HCT116 (cell line): ENCODE results near the gene LSM7. TPM values are rescaled to one million over a fixed set of nuclear protein-coding genes. Genes with fewer than 3 reads are reported as not detected.

Experiments
- ATAC-seq: fragments of 200-7000 bp; cut with Tn5 transposase; 2 replicates; pipeline ENCODE4 v1.9.1; 2020; ENCODE audit warnings: mild to moderate bottlenecking, moderate library complexity
- BruUV-seq: library from RNA; stranded (reverse); fragments of 400-500 nt; replicated peaks from 2 replicates; lab custom pipeline; 2021; lab: Mats Ljungman, UMichigan
- CTCF ChIA-PET: fragments of 300-600 bp; sonication (Branson Sonifier 250); formaldehyde crosslinking; loops from one replicate; lab custom pipeline; 2021; ENCODE audit warnings: antibody characterized with exemption; lab: Charles Lee
- POLR2A ChIA-PET: fragments of 300-600, 350-600 bp; sonication (Branson Sonifier 250); formaldehyde crosslinking; loops from one replicate; lab custom pipeline; 2021; ENCODE audit warnings: antibody characterized with exemption; lab: Charles Lee
- RAD21 ChIA-PET, 2 experiments: fragments of 300-600 bp; sonication (Branson Sonifier 250); formaldehyde crosslinking; loops; one replicate each; lab custom pipeline; 2023; ENCODE audit warnings: low total read pairs in 2 of 2; ENCODE audit not compliant: uncharacterized antibody in 2 of 2, unreplicated experiment in 2 of 2, low non-redundant PET in 1 of 2; lab: Charles Lee
- DNase-seq: peaks from one replicate; pipeline ENCODE4 v3.0.0-alpha.2; 2010; ENCODE audit warnings: low read depth, low spot score
- H2AFZ ChIP-seq: fragments of 200-600 bp; shearing (Covaris generic), sonication (generic); 2 replicates; pipeline ENCODE4 v1.6.1; 2017; ENCODE audit warnings: low read depth, mixed run types, mixed read lengths, antibody characterized with exemption, low read length; ENCODE audit not compliant: poor library complexity, severe bottlenecking
- H3K27ac ChIP-seq: 2 replicates; pipeline ENCODE4 v1.5.1; 2012; ENCODE audit warnings: low read depth, low read length
- H3K27me3 ChIP-seq: fragments of 200-600 bp; sonication (generic); 2 replicates; pipeline ENCODE4 v1.6.1; 2016; ENCODE audit warnings: mixed run types, low read length, mixed read lengths; ENCODE audit not compliant: insufficient read depth
- H3K36me3 ChIP-seq, 2 experiments: fragments of 200-500 bp in 1 of 2; fragments of 200-600 bp in 1 of 2; sonication (Bioruptor generic) in 1 of 2; sonication (generic) in 1 of 2; 2 replicates each; pipeline versions ENCODE4 v1.5.1 to v1.6.1; 2014 to 2016; ENCODE audit warnings: low read length in 2 of 2, inconsistent platforms in 1 of 2, mixed read lengths in 1 of 2, mixed run types in 1 of 2; ENCODE audit not compliant: insufficient read depth in 2 of 2, control insufficient read depth in 1 of 2
- H3K4me1 ChIP-seq, 2 experiments: fragments of 200-600 bp in 1 of 2; sonication (generic) in 1 of 2; 2 replicates each; pipeline versions ENCODE4 v1.5.1 to v1.6.1; 2012 to 2017; ENCODE audit warnings: low read length in 2 of 2, inconsistent platforms in 1 of 2, mild to moderate bottlenecking in 1 of 2, mixed read lengths in 1 of 2, mixed run types in 1 of 2, moderate library complexity in 1 of 2; ENCODE audit not compliant: insufficient read depth in 2 of 2, control insufficient read depth in 1 of 2
- H3K4me2 ChIP-seq: fragments of 200-600 bp; sonication (generic); 2 replicates; pipeline ENCODE4 v1.6.1; 2017; ENCODE audit warnings: mixed run types, low read length, mixed read lengths
- H3K4me3 ChIP-seq, 2 experiments: fragments of 200-600 bp in 1 of 2; sonication (generic) in 1 of 2; replicated peaks in 1 of 2; 2 replicates each; pipeline ENCODE4 v1.5.1; 2011 to 2016; ENCODE audit warnings: low read length in 2 of 2, control low read depth in 1 of 2, low read depth in 1 of 2, mild to moderate bottlenecking in 1 of 2, mixed read lengths in 1 of 2, mixed run types in 1 of 2
- H3K79me2 ChIP-seq: fragments of 200-600 bp; sonication (generic); 2 replicates; pipeline ENCODE4 v1.6.1; 2017; ENCODE audit warnings: mild to moderate bottlenecking, mixed run types, low read length, moderate library complexity, mixed read lengths; ENCODE audit not compliant: insufficient read depth
- H3K9ac ChIP-seq: fragments of 200-600 bp; sonication (generic); 2 replicates; pipeline ENCODE4 v1.6.1; 2016; ENCODE audit warnings: low read length, mixed read lengths
- H3K9me2 ChIP-seq: fragments of 200-600 bp; sonication (generic), shearing (Covaris generic); 2 replicates; pipeline ENCODE4 v1.6.1; 2017; ENCODE audit warnings: mixed run types, mild to moderate bottlenecking, moderate library complexity; ENCODE audit not compliant: insufficient read depth
- H3K9me3 ChIP-seq, 2 experiments: fragments of 200-500 bp in 1 of 2; fragments of 200-600 bp in 1 of 2; sonication (Bioruptor generic) in 1 of 2; sonication (generic) in 1 of 2; 2 replicates each; pipeline ENCODE4 v1.6.1; 2014 to 2017; ENCODE audit warnings: low read length in 2 of 2, mixed read lengths in 2 of 2, inconsistent platforms in 1 of 2, low read depth in 1 of 2, mild to moderate bottlenecking in 1 of 2, mixed run types in 1 of 2, moderate library complexity in 1 of 2; ENCODE audit not compliant: control insufficient read depth in 1 of 2, insufficient read depth in 1 of 2
- H4K20me1 ChIP-seq: fragments of 200-600 bp; sonication (generic), shearing (Covaris generic); 2 replicates; pipeline ENCODE4 v1.6.1; 2017; ENCODE audit warnings: mixed run types, mild to moderate bottlenecking, moderate library complexity; ENCODE audit not compliant: insufficient read depth
- CBX3 ChIP-seq: IDR thresholded peaks from 2 replicates; pipeline ENCODE4 v1.6.1; 2012; ENCODE audit warnings: low read depth
- ELF1 ChIP-seq: IDR thresholded peaks from 2 replicates; pipeline ENCODE4 v1.6.1; 2012; ENCODE audit warnings: low read depth, borderline replicate concordance
- EZH2phosphoT487 ChIP-seq: fragments of 200-600 bp; IDR thresholded peaks from 2 replicates; pipeline ENCODE4 v1.6.1; 2018; ENCODE audit warnings: antibody characterized with exemption, borderline replicate concordance
- JUND ChIP-seq: IDR thresholded peaks from 2 replicates; pipeline ENCODE4 v1.6.1; 2012
- POLR2A ChIP-seq: IDR thresholded peaks from 2 replicates; pipeline ENCODE4 v1.7.0; 2011; ENCODE audit warnings: borderline replicate concordance; ENCODE audit not compliant: insufficient read depth, insufficient read length; ENCODE audit errors: extremely low read depth
- SP1 ChIP-seq: IDR thresholded peaks from 2 replicates; pipeline ENCODE4 v1.6.1; 2012; ENCODE audit warnings: low read depth
- SRF ChIP-seq: IDR thresholded peaks from 2 replicates; pipeline ENCODE4 v1.6.1; 2012; ENCODE audit warnings: low read depth
- TCF7L2 ChIP-seq: IDR thresholded peaks from 2 replicates; pipeline ENCODE4 v1.7.0; 2011; ENCODE audit warnings: borderline replicate concordance, inconsistent platforms; ENCODE audit not compliant: insufficient read depth, insufficient read length; ENCODE audit errors: extremely low read depth
- intact Hi-C: fragments of 100-400 bp; cut with micrococcal nuclease; formaldehyde crosslinking; loops from 2 replicates; pipeline ENCODE4 v1.10.0; 2022
- total RNA-seq: library from RNA; stranded (reverse); gene quantifications from one replicate; pipeline ENCODE4 v1.2.1, GENCODE V29; 2021; ENCODE audit not compliant: unreplicated experiment
- TF ChIP-seq, protein P1 (sequence below): IDR thresholded peaks from 2 replicates; pipeline ENCODE4 v1.6.1; 2012
- TF ChIP-seq, protein P2 (sequence below): IDR thresholded peaks from 2 replicates; pipeline ENCODE4 v1.6.1; 2011; ENCODE audit warnings: mild to moderate bottlenecking, low read length, moderate library complexity; ENCODE audit not compliant: insufficient replicate concordance; ENCODE audit errors: extremely low read depth
- TF ChIP-seq, protein P3 (sequence below): IDR thresholded peaks from 2 replicates; pipeline ENCODE4 v1.6.1; 2012; ENCODE audit warnings: low read depth

The LSM7 gene
- total RNA-seq, 1 experiment from 2014 or later, result 190 TPM

DNA sequence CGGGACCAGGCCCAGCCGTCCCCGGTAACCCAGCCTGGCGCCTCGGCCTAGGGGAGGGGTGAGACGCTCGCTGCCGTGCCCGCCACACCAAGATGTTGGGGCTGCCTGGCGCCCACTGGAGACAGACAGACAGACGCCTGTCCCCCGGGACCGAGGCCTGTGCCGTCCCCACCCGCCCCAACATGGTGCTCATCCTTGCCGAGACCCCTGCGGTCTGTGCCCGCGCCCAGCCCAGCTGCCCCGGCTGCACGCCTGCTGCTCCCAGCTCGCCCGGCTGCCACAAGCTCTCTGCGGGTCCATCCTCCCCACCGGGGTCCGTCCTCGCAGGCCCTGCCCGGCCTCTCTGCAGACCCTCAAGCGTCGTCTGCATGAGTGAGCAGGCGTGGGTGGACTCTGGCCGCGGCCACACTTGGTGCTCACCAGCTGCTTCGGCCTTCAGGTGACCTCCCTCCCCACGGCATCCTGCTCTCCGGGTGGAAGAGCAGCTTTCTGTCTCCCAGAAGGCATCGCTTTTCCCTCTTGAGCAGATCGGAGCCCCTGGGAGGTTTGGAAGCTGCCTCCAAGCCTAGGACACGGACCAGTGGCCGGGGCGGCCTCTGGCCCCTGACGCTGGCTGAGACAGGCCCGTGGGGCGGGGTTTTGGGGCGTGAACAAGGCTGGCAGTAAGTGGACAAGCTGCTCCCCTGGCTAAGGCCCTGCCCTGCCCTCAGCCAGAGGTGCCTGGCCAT is 24.9 kb upstream of the LSM7 start:
- H4K20me1 ChIP-seq, result no peaks in the 10 kb centered on the region
- H3K9ac ChIP-seq, result no peak overlapping the region
- no peaks in the 10 kb centered on the region for H3K4me1 ChIP-seq
- H3K4me2 ChIP-seq, result no peak overlapping the region
- TF ChIP-seq CBX3 (no peak), JUND (no peak), EZH2phosphoT487 (no peak), ELF1 (no peak), SP1 (no peak), POLR2A (no peak), SRF (no peak), TCF7L2 (no peak)
- TF ChIP-seq, protein P1, sequence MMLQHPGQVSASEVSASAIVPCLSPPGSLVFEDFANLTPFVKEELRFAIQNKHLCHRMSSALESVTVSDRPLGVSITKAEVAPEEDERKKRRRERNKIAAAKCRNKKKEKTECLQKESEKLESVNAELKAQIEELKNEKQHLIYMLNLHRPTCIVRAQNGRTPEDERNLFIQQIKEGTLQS, result no peak
- TF ChIP-seq, protein P2, sequence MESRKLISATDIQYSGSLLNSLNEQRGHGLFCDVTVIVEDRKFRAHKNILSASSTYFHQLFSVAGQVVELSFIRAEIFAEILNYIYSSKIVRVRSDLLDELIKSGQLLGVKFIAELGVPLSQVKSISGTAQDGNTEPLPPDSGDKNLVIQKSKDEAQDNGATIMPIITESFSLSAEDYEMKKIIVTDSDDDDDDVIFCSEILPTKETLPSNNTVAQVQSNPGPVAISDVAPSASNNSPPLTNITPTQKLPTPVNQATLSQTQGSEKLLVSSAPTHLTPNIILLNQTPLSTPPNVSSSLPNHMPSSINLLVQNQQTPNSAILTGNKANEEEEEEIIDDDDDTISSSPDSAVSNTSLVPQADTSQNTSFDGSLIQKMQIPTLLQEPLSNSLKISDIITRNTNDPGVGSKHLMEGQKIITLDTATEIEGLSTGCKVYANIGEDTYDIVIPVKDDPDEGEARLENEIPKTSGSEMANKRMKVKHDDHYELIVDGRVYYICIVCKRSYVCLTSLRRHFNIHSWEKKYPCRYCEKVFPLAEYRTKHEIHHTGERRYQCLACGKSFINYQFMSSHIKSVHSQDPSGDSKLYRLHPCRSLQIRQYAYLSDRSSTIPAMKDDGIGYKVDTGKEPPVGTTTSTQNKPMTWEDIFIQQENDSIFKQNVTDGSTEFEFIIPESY, result no peak
- TF ChIP-seq, protein P3, sequence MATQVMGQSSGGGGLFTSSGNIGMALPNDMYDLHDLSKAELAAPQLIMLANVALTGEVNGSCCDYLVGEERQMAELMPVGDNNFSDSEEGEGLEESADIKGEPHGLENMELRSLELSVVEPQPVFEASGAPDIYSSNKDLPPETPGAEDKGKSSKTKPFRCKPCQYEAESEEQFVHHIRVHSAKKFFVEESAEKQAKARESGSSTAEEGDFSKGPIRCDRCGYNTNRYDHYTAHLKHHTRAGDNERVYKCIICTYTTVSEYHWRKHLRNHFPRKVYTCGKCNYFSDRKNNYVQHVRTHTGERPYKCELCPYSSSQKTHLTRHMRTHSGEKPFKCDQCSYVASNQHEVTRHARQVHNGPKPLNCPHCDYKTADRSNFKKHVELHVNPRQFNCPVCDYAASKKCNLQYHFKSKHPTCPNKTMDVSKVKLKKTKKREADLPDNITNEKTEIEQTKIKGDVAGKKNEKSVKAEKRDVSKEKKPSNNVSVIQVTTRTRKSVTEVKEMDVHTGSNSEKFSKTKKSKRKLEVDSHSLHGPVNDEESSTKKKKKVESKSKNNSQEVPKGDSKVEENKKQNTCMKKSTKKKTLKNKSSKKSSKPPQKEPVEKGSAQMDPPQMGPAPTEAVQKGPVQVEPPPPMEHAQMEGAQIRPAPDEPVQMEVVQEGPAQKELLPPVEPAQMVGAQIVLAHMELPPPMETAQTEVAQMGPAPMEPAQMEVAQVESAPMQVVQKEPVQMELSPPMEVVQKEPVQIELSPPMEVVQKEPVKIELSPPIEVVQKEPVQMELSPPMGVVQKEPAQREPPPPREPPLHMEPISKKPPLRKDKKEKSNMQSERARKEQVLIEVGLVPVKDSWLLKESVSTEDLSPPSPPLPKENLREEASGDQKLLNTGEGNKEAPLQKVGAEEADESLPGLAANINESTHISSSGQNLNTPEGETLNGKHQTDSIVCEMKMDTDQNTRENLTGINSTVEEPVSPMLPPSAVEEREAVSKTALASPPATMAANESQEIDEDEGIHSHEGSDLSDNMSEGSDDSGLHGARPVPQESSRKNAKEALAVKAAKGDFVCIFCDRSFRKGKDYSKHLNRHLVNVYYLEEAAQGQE, result no peak
- H3K9me2 ChIP-seq, result no peaks in the 10 kb centered on the region
- DNase-seq (no peak), ATAC-seq (no peak)
- ChIA-PET CTCF (no interaction called here), POLR2A (no interaction called here), RAD21 (no interaction called here)
- H3K27ac ChIP-seq, result no peak overlapping the region
- H2AFZ ChIP-seq, result no peak overlapping the region
- intact Hi-C loops, result no loop called here
- no peak overlapping the region for H3K4me3 ChIP-seq
- BruUV-seq, result no TSS peak
- H3K27me3 ChIP-seq, result no peaks in the 10 kb centered on the region; the same call in 1 of the 2 replicates
- H3K36me3 ChIP-seq, result no peaks in the 10 kb centered on the region; a peak in 1 of 4 replicates
- H3K9me3 ChIP-seq, result no peaks in the 10 kb centered on the region
- no peaks in the 10 kb centered on the region for H3K79me2 ChIP-seq
